Measurements from ENCODE around the gene ACMSD. TPM values are rescaled to one million over a fixed set of nuclear protein-coding genes. Genes with fewer than 3 reads are reported as not detected.
"Not testable (repeated sequence)": the region's sequence is repeated elsewhere in the genome, so short reads cannot be mapped to it uniquely, and the experiment has no call there.

Gene ACMSD
- total RNA-seq, 1 experiment from 2014 or later, result not detected

GRCh38 chr2:134907441-134908116 lies 69.2 kb downstream of the ACMSD start:
- DNase-seq (ENCODE audit: low read depth), result not testable (repeated sequence)

GRCh38 chr2:134910763-134911399 lies 72.5 kb downstream of the ACMSD start:
- DNase-seq (ENCODE audit: low read depth), result no peak

GRCh38 chr2:134911400-134911785 lies 73.0 kb downstream of the ACMSD start:
- no peak for DNase-seq (ENCODE audit: low read depth)

GRCh38 chr2:134912361-134912760 lies 73.9 kb downstream of the ACMSD start:
- peak; percentile 26 for DNase-seq (ENCODE audit: low read depth)

GRCh38 chr2:134917360-134917865 lies 79.0 kb downstream of the ACMSD start:
- DNase-seq (ENCODE audit: low read depth), result peak; percentile 4

GRCh38 chr2:134917888-134918525 lies 79.6 kb downstream of the ACMSD start:
- DNase-seq (ENCODE audit: low read depth), result no peak

- peak; percentile 99 for DNase-seq (ENCODE audit: low read depth)
These were observed 80.3 kb downstream of the ACMSD start, which contains the start of gene CCNT2 for GRCh38 chr2:134918526-134919340. TSS of gene CCNT2 (plus strand) at chr2:134918822. CDS start at chr2:134918855, 33 bp downstream.

GRCh38 chr2:134919341-134920210 lies 81.2 kb downstream of the ACMSD start:
- peak; percentile 32 for DNase-seq (ENCODE audit: low read depth)

GRCh38 chr2:134924912-134925311 lies 86.5 kb downstream of the ACMSD start:
- no peak for DNase-seq (ENCODE audit: low read depth)

GRCh38 chr2:134926231-134926931 lies 88.0 kb downstream of the ACMSD start:
- DNase-seq (ENCODE audit: low read depth), result no peak

- peak; percentile 10 for DNase-seq (ENCODE audit: low read depth)
These were observed 88.8 kb downstream of the ACMSD start for GRCh38 chr2:134927195-134927594.

GRCh38 chr2:134932864-134933526 lies 94.6 kb downstream of the ACMSD start:
- DNase-seq (ENCODE audit: low read depth), result no peak

- no peak for DNase-seq (ENCODE audit: low read depth)
These were observed 95.3 kb downstream of the ACMSD start for GRCh38 chr2:134933732-134934131.

GRCh38 chr2:134934150-134934549 lies 95.7 kb downstream of the ACMSD start:
- DNase-seq (ENCODE audit: low read depth), result no peak

GRCh38 chr2:134934641-134935040 lies 96.2 kb downstream of the ACMSD start:
- DNase-seq (ENCODE audit: low read depth), result no peak

GRCh38 chr2:134936691-134937090 lies 98.3 kb downstream of the ACMSD start:
- DNase-seq (ENCODE audit: low read depth), result no peak

- DNase-seq (ENCODE audit: low read depth), result no peak
These were observed 105.1 kb downstream of the ACMSD start for GRCh38 chr2:134943540-134943939.

- no peak for DNase-seq (ENCODE audit: low read depth)
These were observed 106.6 kb downstream of the ACMSD start for GRCh38 chr2:134944975-134945374.

- no peak for DNase-seq (ENCODE audit: low read depth)
These were observed 107.7 kb downstream of the ACMSD start for GRCh38 chr2:134946073-134946472.
